ENCODE results near the gene EHD4. TPM values are rescaled to one million over a fixed set of nuclear protein-coding genes. Genes with fewer than 3 reads are reported as not detected.
A peak's percentile ranks its signal among the peaks of the same experiment; 100 is the strongest.

Gene EHD4
- total RNA-seq, 1 experiment from 2014 or later, result 15.5 TPM

DNA sequence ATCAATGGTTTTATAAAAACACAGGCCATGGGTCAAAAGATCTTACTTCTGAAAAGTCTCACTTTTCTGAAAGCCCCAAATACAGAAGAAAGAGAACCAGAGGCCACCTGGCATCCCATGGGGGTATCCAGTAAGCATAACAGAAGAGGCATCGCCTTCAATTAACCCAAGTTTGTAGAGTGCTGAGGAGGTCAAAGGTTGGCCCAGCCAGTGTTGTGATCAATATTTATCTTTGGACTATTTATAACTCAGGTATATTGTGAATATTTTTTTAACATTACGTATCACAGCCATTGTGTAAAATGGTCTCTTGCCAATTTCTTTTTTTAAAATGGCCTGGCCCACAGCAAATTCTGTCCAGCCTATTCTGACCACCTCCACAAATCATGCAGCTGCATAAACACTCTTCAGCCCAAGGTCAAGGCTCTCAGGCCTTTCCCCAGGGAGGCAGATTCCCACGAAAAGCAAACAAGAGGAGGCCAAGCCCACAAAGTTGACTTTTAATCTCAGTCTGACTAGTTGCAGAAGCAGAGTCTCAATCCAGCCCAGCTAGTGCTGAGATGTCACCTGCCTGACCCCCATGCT lies 52.3 kb downstream of the EHD4 start:
- peak; percentile 40 for DNase-seq (ENCODE audit: low spot score)

- no peak for DNase-seq (ENCODE audit: low spot score)
Observed at GRCh38 chr15:41919201-41919820, 53.0 kb downstream of the EHD4 start.

GRCh38 chr15:41918506-41919126 lies 53.7 kb downstream of the EHD4 start:
- DNase-seq (ENCODE audit: low spot score), result no peak

DNA sequence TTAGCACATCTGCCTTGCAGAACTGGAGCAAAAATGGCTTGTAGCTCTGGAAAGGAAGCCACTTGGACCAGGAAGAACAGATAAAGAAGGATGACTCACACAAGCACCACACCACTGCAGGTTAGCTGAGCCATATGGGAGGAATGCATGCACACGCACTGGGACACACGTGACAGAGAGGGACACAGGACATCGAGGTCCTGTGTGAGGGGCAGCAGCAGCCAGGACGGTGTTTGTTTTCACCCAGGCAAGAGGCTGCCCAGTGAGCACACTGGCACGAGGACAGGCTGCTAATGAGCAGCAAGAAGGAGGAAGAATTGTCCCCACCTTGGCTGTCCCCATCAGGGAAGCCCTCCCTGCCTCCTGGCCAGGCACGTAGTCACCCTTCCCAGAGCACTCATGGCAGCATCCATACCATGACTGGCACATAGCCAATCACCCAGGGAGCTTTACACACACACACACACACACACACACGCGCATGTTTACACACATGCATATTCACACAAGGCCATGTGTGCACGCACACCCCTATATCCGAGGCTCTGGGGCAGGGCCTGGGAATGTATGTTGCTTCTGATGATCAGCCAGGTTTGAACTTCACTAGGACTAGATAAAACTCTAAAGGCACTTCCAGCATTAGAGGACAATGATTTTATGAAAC lies 54.5 kb downstream of the EHD4 start:
- peak; percentile 78 for DNase-seq (ENCODE audit: low spot score)

DNA sequence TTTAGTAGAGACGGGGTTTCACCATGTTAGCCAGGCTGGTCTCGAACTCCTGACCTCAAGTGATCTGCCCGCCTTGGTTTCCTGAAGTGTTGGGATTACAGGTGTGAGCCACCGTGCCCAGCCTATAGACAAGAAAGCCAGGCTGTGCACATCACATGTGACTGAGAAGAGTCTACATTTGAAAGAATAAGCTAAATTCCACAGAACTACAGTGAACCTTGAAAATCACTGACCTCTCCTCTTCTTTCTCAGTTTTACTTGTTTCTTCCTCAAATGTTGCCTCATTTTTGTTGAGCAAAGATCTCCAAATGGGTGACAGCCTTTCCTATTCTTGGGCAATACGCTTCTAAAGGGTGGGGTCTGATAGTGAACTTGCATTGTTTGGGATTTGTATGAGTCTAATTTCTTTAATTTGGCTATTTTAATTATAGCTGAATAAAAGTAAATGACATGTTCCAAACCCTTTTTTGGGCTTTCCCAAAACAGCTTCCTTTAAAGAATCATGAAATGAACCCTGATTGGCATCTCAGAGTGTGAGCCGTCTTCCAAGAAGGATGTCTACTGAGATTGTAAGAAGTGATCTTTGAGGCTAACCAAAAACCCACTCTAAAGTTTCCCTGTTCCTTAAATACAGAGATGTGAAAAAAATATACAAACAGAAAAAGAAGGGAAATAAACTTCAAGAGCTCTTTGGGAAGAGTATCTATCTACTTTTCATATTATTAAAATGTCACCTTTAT lies 56.9 kb downstream of the EHD4 start:
- DNase-seq (ENCODE audit: low spot score), result no peak

- DNase-seq (ENCODE audit: low spot score), result no peak
Observed at GRCh38 chr15:41914411-41914810, 57.9 kb downstream of the EHD4 start.

GRCh38 chr15:41913256-41913655 lies 59.1 kb downstream of the EHD4 start:
- DNase-seq (ENCODE audit: low spot score), result no peak

- no peak for DNase-seq (ENCODE audit: low spot score)
Observed at GRCh38 chr15:41911691-41912345, 60.5 kb downstream of the EHD4 start.

DNA sequence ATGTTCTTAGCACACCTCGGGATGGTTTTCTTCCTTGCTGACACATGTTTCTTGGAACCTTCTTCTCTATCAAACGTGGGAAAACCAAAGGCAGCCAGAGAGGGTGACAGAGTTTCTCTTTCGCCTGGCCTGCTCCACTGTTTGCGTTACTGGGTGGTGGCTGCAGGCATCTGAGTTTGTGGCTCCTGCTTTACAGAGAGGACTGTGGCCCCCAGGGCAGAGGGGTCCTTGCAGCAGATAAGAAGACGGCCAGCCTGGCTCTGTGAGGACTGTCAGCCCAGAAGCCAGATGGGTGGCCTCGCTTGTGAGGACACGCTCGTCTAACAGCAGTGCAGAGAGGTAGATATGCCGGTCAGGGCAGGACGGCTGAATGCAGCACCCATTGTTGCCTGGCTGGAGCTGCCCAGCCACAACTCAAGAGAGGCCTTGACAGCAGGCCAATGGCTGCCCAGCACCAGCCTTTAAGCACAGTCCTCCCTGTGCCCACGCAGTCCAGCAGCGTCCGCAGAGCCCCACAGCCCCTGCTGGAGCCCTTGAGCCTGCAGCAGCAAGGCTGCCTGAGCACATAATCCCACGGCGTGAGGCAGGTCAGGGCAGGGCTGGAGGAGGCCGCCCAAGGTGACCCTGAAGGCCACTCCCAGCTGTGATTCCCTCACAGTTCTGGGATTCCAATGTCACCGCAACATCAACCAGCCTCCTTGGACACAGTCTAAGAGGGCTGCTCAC lies 63.5 kb downstream of the EHD4 start:
- no peak for DNase-seq (ENCODE audit: low spot score)

DNA sequence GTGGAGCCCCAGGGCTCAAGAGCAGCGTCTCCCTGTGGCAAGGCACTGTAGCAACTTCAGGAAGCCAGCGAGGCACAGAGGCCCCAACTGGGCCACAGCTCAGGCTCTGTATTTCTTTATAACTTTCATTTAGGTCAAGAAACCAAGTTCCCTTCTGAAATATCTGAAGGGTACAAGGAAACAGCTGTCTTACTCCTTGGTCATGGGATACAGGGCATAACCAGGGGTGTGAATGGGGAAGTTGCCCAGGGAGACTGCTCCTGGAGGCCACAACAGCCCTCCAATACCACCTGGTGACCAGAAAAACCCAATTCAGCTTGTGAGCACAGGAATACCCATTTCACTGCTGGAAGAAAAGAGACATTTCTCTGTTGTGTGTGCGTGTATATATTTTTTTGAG lies 65.2 kb downstream of the EHD4 start:
- no peak for DNase-seq (ENCODE audit: low spot score)

- DNase-seq (ENCODE audit: low spot score), result no peak
Observed at GRCh38 chr15:41906608-41907007, 65.7 kb downstream of the EHD4 start.

DNA sequence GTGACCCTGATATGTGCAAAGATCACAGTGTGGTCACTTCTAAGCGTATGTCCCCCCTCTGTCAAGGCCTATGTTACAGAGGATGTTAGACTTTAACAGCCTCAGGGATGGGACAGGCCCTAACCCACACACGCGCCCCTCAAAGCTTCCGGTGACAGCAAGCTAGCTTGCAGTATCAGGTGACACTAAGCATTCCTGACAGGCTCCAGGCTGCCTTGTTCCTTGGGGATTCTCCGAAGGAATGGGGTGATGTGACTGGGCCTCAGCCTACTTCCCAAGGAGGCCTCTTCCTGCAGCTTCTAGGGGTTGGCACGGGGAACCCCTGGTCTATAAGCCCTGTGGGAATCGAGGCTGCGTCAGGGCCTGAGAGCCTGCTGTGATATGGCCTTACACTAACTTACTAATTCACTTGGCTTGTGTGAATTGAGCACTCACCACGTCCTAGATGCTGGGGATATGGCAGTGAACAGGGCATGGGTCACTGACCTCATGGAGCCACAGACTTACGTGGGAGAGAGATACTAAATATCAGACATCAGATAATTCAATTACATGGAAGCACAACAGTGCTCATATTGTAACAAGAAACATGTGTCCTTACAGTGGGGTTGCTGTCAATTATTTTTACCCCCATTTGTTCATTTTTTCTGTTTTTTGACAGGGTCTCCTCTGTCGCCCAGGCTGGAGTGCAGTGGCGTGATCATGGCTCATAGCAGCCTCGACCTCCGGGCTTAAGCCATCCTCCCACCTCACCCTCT lies 67.1 kb downstream of the EHD4 start:
- DNase-seq (ENCODE audit: low spot score), result no peak

DNA sequence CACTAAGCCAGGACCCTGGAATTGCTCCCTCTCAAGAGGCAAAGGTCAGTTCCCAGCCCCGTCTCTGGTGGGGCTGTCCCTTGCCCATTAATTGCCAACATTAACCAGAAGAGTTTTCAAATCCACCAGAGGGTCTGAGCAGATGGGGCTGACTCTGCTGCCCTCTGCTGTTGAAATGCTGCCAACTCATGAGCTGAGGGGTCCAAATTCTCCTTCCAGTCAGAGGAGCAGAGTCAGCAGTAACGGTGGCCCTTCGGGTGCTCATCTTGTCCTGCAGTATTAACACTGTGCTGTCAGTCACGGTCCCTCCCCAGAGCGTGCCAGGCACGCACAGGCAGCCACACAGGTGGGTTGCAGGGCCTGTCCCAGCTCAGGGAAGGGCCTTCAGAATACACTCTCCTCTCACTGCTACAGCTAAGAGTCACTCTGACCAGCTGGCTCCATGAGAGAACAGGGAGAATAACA lies 67.8 kb downstream of the EHD4 start:
- peak; percentile 69 for DNase-seq (ENCODE audit: low spot score)

DNA sequence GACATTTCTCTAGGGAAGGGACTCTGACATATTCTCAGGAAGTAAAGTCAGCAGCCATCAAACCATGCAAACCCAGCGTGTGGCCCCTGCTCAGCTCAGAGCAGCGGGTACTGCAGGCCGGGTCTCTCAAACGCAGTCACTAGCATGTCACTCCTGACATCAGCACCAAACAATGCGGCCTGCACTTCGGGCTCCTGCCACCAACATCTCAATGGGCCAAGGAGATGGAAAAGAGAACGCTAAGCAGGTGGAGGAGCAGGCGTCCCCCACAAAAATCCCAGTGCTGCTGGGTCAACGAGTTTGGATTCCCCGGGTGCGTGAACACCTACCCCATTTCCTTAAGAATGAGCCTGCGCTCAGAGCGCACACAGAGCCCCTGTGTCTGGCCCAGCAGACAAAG lies 68.6 kb downstream of the EHD4 start:
- no peak for DNase-seq (ENCODE audit: low spot score)

DNA sequence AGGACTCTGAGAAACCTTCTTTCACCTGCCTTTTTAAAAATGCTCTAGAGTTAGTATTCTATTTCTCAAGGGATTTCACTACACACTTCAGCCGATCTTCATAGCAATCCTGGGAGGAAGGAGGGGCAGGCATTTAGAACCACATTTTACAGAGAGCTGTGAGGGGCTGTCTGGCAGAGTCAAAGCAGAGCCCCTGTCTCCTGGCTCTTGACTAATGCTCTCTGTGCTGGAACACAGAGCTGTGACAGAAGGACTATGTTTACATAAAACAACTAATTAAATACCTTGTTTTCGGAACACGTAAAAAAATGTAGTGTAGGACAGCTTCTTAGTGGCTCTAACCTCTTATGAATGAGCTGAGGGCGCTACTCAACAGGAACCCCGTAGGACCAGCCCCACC lies 70.9 kb downstream of the EHD4 start:
- no peak for DNase-seq (ENCODE audit: low spot score)

- no peak for DNase-seq (ENCODE audit: low spot score)
Observed at GRCh38 chr15:41900526-41901380, 71.6 kb downstream of the EHD4 start.

- no peak for DNase-seq (ENCODE audit: low spot score)
Observed at GRCh38 chr15:41899854-41900442, 72.4 kb downstream of the EHD4 start.

- DNase-seq (ENCODE audit: low spot score), result no peak
Observed at GRCh38 chr15:41897363-41897799, 75.0 kb downstream of the EHD4 start.

- no peak for DNase-seq (ENCODE audit: low spot score)
Observed at GRCh38 chr15:41896566-41896965, 75.8 kb downstream of the EHD4 start.
